Measurements from ENCODE around the gene AKAP7.

AKAP7 gene

GRCh38 chr6:131103901-131104300, 31.4 kb upstream of the AKAP7 start:
- H3K9me3 ChIP-seq (ENCODE audit: low read length) = no peaks in the 10 kb centered on the region
- TF ChIP-seq EZH2 (IDR thresholded peaks at IDR 0.05; ENCODE audit: borderline replicate concordance, low read length) = no peak
- no peak for TF ChIP-seq CTCF (IDR thresholded peaks at IDR 0.05; ENCODE audit: low read length)
- H3K27me3 ChIP-seq (ENCODE audit: insufficient read depth, low read length) = no peaks in the 10 kb centered on the region
- H3K4me3 ChIP-seq (ENCODE audit: low read depth, low read length, poor library complexity, severe bottlenecking) = no peak overlapping the region
- no peak overlapping the region for H3K27ac ChIP-seq (ENCODE audit: low read depth, low read length, poor library complexity, severe bottlenecking)
- H3K9ac ChIP-seq (ENCODE audit: low read length) = no peak overlapping the region
- no peaks in the 10 kb centered on the region for H3K9me2 ChIP-seq (ENCODE audit: low read depth, low read length)
- H3F3A ChIP-seq (ENCODE audit: insufficient read depth, low read length) = no peaks in the 10 kb centered on the region
- H3K36me3 ChIP-seq (ENCODE audit: insufficient read depth, low read length) = no peaks in the 10 kb centered on the region
- H4K20me1 ChIP-seq (ENCODE audit: insufficient read depth, low read length) = no peaks in the 10 kb centered on the region
- no peak overlapping the region for H2AFZ ChIP-seq (ENCODE audit: low read length)
- no peaks in the 10 kb centered on the region for H3K79me2 ChIP-seq (ENCODE audit: insufficient read depth, low read length)
- H3K4me1 ChIP-seq (ENCODE audit: insufficient read depth, low read length, severe bottlenecking) = no peaks in the 10 kb centered on the region
- H3K4me2 ChIP-seq (ENCODE audit: low read length) = no peak overlapping the region

- TF ChIP-seq CTCF (IDR thresholded peaks at IDR 0.05; ENCODE audit: low read length) = no peak
- TF ChIP-seq EZH2 (IDR thresholded peaks at IDR 0.05; ENCODE audit: borderline replicate concordance, low read length) = no peak
- H3K36me3 ChIP-seq (ENCODE audit: insufficient read depth, low read length) = no peaks in the 10 kb centered on the region
- no peaks in the 10 kb centered on the region for H3K9me2 ChIP-seq (ENCODE audit: low read depth, low read length)
- no peak overlapping the region for H3K4me3 ChIP-seq (ENCODE audit: low read depth, low read length, poor library complexity, severe bottlenecking)
- no peaks in the 10 kb centered on the region for H3K27me3 ChIP-seq (ENCODE audit: insufficient read depth, low read length)
- no peaks in the 10 kb centered on the region for H3K9me3 ChIP-seq (ENCODE audit: low read length)
- H3F3A ChIP-seq (ENCODE audit: insufficient read depth, low read length) = no peaks in the 10 kb centered on the region
- no peak overlapping the region for H3K9ac ChIP-seq (ENCODE audit: low read length)
- H3K79me2 ChIP-seq (ENCODE audit: insufficient read depth, low read length) = no peaks in the 10 kb centered on the region
- H3K4me2 ChIP-seq (ENCODE audit: low read length) = no peak overlapping the region
- no peak overlapping the region for H3K27ac ChIP-seq (ENCODE audit: low read depth, low read length, poor library complexity, severe bottlenecking)
- no peaks in the 10 kb centered on the region for H4K20me1 ChIP-seq (ENCODE audit: insufficient read depth, low read length)
- no peak overlapping the region for H2AFZ ChIP-seq (ENCODE audit: low read length)
- no peaks in the 10 kb centered on the region for H3K4me1 ChIP-seq (ENCODE audit: insufficient read depth, low read length, severe bottlenecking)
Observed at GRCh38 chr6:131107151-131107550, 28.1 kb upstream of the AKAP7 start.

- H3K27ac ChIP-seq (ENCODE audit: low read depth, low read length, poor library complexity, severe bottlenecking) = no peak overlapping the region
- H3K9me2 ChIP-seq (ENCODE audit: low read depth, low read length) = no peaks in the 10 kb centered on the region
- H3K4me2 ChIP-seq (ENCODE audit: low read length) = no peak overlapping the region
- H3K9me3 ChIP-seq (ENCODE audit: low read length) = no peaks in the 10 kb centered on the region
- no peaks in the 10 kb centered on the region for H3K79me2 ChIP-seq (ENCODE audit: insufficient read depth, low read length)
- no peaks in the 10 kb centered on the region for H4K20me1 ChIP-seq (ENCODE audit: insufficient read depth, low read length)
- no peaks in the 10 kb centered on the region for H3K27me3 ChIP-seq (ENCODE audit: insufficient read depth, low read length)
- H3K4me3 ChIP-seq (ENCODE audit: low read depth, low read length, poor library complexity, severe bottlenecking) = no peak overlapping the region
- no peaks in the 10 kb centered on the region for H3K4me1 ChIP-seq (ENCODE audit: insufficient read depth, low read length, severe bottlenecking)
- no peaks in the 10 kb centered on the region for H3F3A ChIP-seq (ENCODE audit: insufficient read depth, low read length)
- TF ChIP-seq CTCF (IDR thresholded peaks at IDR 0.05; ENCODE audit: low read length) = no peak
- no peak for TF ChIP-seq EZH2 (IDR thresholded peaks at IDR 0.05; ENCODE audit: borderline replicate concordance, low read length)
- no peak overlapping the region for H2AFZ ChIP-seq (ENCODE audit: low read length)
- no peaks in the 10 kb centered on the region for H3K36me3 ChIP-seq (ENCODE audit: insufficient read depth, low read length)
- no peak overlapping the region for H3K9ac ChIP-seq (ENCODE audit: low read length)
Observed at GRCh38 chr6:131112249-131112648, 23.0 kb upstream of the AKAP7 start.

Data from OCI-LY1 (cell line).